Adrenal gland (tissue), 5 donors: ENCODE measurements around the gene MPP3.

Experiments used
- CTCF ChIP-seq, 6 experiments: fragments of 450-650 bp in 4 of 6; fragments of 200-600 bp in 2 of 6; sonication (generic) in 1 of 6; IDR thresholded peaks; 1 replicate in 5 of 6; 2 replicates in 1 of 6; pipeline versions ENCODE4 v1.5.1 to v1.8.0; 2016 to 2021; ENCODE audit warnings: antibody characterized with exemption in 6 of 6, mild to moderate bottlenecking in 2 of 6, moderate library complexity in 1 of 6
- POLR2A ChIP-seq, 2 donors: fragments of 450-650 bp; IDR thresholded peaks; one replicate each; pipeline ENCODE4 v1.6.1; 2017; ENCODE audit warnings: antibody characterized with exemption in 2 of 2, mild to moderate bottlenecking in 2 of 2, moderate library complexity in 1 of 2
- donor health status: DM: no; HTN: no; CAD: no.

DNA sequence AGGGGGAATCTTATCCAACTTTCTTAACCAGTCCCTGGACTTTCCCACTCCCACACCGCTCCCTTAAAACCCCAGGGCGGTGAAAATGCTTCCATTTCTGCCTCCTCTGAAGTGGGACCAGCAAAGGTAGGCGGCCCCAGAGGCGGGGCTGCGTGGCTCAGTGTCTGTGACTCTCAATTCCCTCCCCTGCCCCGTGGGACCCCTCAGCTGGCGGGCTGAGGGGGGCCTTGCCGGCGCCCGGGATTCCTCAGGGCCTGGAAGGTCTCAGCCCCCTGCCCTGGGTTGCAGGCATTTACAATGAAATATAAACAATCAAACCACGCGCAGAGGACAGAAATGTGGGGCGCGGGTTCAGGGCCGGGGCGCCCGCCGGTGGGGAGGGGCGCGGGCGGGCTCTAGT is 78.0 kb downstream of the MPP3 start:
- no peak for TF ChIP-seq CTCF (IDR thresholded peaks at IDR 0.05)
- TF ChIP-seq POLR2A (IDR thresholded peaks at IDR 0.05): no peak
